ENCODE data around the gene GNMT. TPM values are rescaled to one million over a fixed set of nuclear protein-coding genes. Genes with fewer than 3 reads are reported as not detected.
A peak's percentile ranks its signal among the peaks of the same experiment; 100 is the strongest.
"Not testable (repeated sequence)": the region's sequence is repeated elsewhere in the genome, so short reads cannot be mapped to it uniquely, and the experiment has no call there.

Gene GNMT
- total and polyA plus RNA-seq, 2 donors (not counting 1 experiment from before 2014, with no cell fraction given) = 2.0 to 5.9 TPM

DNA sequence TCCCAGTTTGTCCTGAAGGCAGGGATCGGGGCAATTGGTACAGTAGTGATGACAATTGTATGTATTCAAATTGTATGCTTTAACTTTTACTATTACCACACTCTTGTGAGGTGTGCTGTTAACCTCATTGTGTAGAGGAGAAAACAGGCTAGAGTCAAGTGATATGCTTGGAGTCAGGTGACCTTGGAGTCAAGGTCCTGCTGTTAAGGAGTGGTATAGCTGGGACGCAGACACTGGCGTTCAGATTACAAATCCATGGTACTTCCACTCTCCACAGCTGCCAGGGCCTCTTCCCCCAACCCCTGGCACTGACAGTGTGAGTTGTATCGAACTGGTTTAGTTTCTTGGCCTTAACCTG is 20.8 kb upstream of the GNMT start:
- Mint-ChIP-seq H3K27me3 (no peaks in the 10 kb centered on the region), H3K4me1 (peaks cover 20% of the 10 kb centered on the region), H3K27ac (peak overlapping the region; percentile 10), H3K4me3 (no peak overlapping the region), H3K9me3 (ENCODE audit: insufficient read depth) (no peaks in the 10 kb centered on the region)
- POLR2A ChIA-PET = no interaction called here
- ATAC-seq (ENCODE audit: low read depth) = no peak
- Histone ChIP-seq H3K36me3 (replicated peaks in 1 of 2; ENCODE audit: control extremely low read depth in 1 of 2, control insufficient read depth in 1 of 2, extremely low read depth in 1 of 2, insufficient read depth in 2 of 2, low read length in 1 of 2) (peaks cover 4 to 74% of the 10 kb centered on the region in 2 experiments), H3K9me3 (ENCODE audit: control extremely low read depth in 1 of 3, control insufficient read depth in 2 of 3, insufficient read depth in 1 of 3, low read length in 2 of 3) (no peaks in the 10 kb centered on the region), H3K79me2 (ENCODE audit: control insufficient read depth, insufficient read depth, low read length) (peaks cover 45% of the 10 kb centered on the region), H4K20me1 (ENCODE audit: control insufficient read depth, insufficient read depth, low read length, poor library complexity, severe bottlenecking) (peaks cover 57% of the 10 kb centered on the region), H3K4me1 (ENCODE audit: control insufficient read depth in 2 of 2, insufficient read depth in 2 of 2, low read length in 2 of 2) (peaks cover 5 to 10% of the 10 kb centered on the region in 2 donors), H3K4me2 (replicated peaks; ENCODE audit: low read depth, low read length, poor library complexity, severe bottlenecking) (no peak overlapping the region), H3K27ac (ENCODE audit: low read length in 2 of 2) (no peak overlapping the region), H3K27me3 (replicated peaks in 1 of 4; ENCODE audit: control extremely low read depth in 1 of 4, control insufficient read depth in 3 of 4, insufficient read depth in 4 of 4, low read length in 3 of 4) (no peaks in the 10 kb centered on the region), H2AFZ (ENCODE audit: insufficient read depth, low read depth, low read length, poor library complexity, severe bottlenecking) (no peak overlapping the region), H3K9ac (ENCODE audit: low read length) (no peak overlapping the region), H3K4me3 (ENCODE audit: control extremely low read depth in 1 of 5, extremely low read depth in 1 of 5, insufficient read depth in 1 of 5, low read depth in 2 of 5, low read length in 4 of 5) (no peak overlapping the region)
- CTCF ChIA-PET = interaction anchor here (0.6 to 1.1 kb wide), 2 partner anchors 43 to 566 kb away, joined by 3 read pairs; no protein-coding TSS in a partner anchor
- intact Hi-C loops (cut with micrococcal nuclease) = no loop called here
- no peak for DNase-seq
- TF ChIP-seq, protein P1, sequence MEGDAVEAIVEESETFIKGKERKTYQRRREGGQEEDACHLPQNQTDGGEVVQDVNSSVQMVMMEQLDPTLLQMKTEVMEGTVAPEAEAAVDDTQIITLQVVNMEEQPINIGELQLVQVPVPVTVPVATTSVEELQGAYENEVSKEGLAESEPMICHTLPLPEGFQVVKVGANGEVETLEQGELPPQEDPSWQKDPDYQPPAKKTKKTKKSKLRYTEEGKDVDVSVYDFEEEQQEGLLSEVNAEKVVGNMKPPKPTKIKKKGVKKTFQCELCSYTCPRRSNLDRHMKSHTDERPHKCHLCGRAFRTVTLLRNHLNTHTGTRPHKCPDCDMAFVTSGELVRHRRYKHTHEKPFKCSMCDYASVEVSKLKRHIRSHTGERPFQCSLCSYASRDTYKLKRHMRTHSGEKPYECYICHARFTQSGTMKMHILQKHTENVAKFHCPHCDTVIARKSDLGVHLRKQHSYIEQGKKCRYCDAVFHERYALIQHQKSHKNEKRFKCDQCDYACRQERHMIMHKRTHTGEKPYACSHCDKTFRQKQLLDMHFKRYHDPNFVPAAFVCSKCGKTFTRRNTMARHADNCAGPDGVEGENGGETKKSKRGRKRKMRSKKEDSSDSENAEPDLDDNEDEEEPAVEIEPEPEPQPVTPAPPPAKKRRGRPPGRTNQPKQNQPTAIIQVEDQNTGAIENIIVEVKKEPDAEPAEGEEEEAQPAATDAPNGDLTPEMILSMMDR (IDR thresholded peaks at IDR 0.05) = no peak
- no peak for TF ChIP-seq EZH2 (IDR thresholded peaks at IDR 0.05; ENCODE audit: borderline replicate concordance, insufficient read depth, low read depth, low read length, poor library complexity, severe bottlenecking)
- no CpG with 5 or more reads among the region's 4 CpGs for WGBS (ENCODE audit: insufficient coverage)

DNA sequence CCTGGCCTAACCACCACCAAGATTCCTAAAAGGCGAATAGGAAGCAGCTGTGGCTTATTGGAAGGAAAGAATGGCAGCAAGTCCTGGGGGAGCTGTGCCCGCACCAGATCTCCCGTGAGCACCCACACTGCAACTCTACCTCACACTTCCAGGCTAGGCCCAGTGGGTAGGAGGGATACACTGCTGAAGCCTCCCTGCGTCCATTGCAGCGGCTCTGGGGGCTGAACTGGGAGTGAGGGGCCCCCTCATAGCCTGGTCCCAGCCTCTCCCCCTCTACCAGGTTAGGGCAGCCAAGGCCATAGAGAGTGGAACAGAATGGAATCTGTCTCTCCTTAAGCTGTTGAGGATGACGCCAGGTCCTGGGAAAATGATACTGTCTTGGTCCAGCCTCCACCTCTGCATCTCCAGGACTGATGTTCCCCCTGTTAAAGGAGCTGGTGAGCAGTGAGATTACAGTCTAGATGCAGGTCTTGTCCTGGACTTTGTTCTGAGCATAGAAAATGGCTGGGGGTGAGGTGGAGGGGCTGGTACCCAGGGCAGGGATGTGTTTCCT is 20.0 kb upstream of the GNMT start:
- no peak for DNase-seq
- Histone ChIP-seq H3K9me3 (ENCODE audit: control extremely low read depth in 1 of 3, control insufficient read depth in 2 of 3, insufficient read depth in 1 of 3, low read length in 2 of 3) (no peaks in the 10 kb centered on the region), H4K20me1 (ENCODE audit: control insufficient read depth, insufficient read depth, low read length, poor library complexity, severe bottlenecking) (peaks cover 50% of the 10 kb centered on the region), H3K4me2 (replicated peaks; ENCODE audit: low read depth, low read length, poor library complexity, severe bottlenecking) (no peak overlapping the region), H3K4me1 (ENCODE audit: control insufficient read depth in 2 of 2, insufficient read depth in 2 of 2, low read length in 2 of 2) (peaks cover under 1 to 5% of the 10 kb centered on the region in 2 donors), H3K27me3 (replicated peaks in 1 of 4; ENCODE audit: control extremely low read depth in 1 of 4, control insufficient read depth in 3 of 4, insufficient read depth in 4 of 4, low read length in 3 of 4) (no peaks in the 10 kb centered on the region), H3K36me3 (replicated peaks in 1 of 2; ENCODE audit: control extremely low read depth in 1 of 2, control insufficient read depth in 1 of 2, extremely low read depth in 1 of 2, insufficient read depth in 2 of 2, low read length in 1 of 2) (peaks cover 4 to 73% of the 10 kb centered on the region in 2 experiments), H3K79me2 (ENCODE audit: control insufficient read depth, insufficient read depth, low read length) (peaks cover 38% of the 10 kb centered on the region), H3K4me3 (ENCODE audit: control extremely low read depth in 1 of 5, extremely low read depth in 1 of 5, insufficient read depth in 1 of 5, low read depth in 2 of 5, low read length in 4 of 5) (no peak overlapping the region), H3K27ac (ENCODE audit: low read length in 2 of 2) (peak overlapping the region in 1 of 2 donors; percentile 39), H2AFZ (ENCODE audit: insufficient read depth, low read depth, low read length, poor library complexity, severe bottlenecking) (no peak overlapping the region), H3K9ac (ENCODE audit: low read length) (no peak overlapping the region)
- H3K27ac Mint-ChIP-seq = no peak overlapping the region
- no peak for ATAC-seq (ENCODE audit: low read depth)
- H3K9me3 Mint-ChIP-seq (ENCODE audit: insufficient read depth) = no peaks in the 10 kb centered on the region
- CTCF ChIA-PET = interaction anchor here (0.6 to 1.1 kb wide), 2 partner anchors 68 to 565 kb away, joined by 3 read pairs; no protein-coding TSS in a partner anchor
- H3K4me3 Mint-ChIP-seq = no peak overlapping the region
- no peaks in the 10 kb centered on the region for H3K27me3 Mint-ChIP-seq
- WGBS (ENCODE audit: insufficient coverage) = 100% methylated on average over 1 of the region's 6 CpGs
- TF ChIP-seq EZH2 (IDR thresholded peaks at IDR 0.05; ENCODE audit: borderline replicate concordance, insufficient read depth, low read depth, low read length, poor library complexity, severe bottlenecking) = no peak
- TF ChIP-seq, protein P1 (IDR thresholded peaks at IDR 0.05) = no peak
- POLR2A ChIA-PET = interaction anchor here (0.6 kb wide), 1 partner anchor 74 kb away, joined by 4 read pairs; no protein-coding TSS in a partner anchor
- peaks cover 16% of the 10 kb centered on the region for H3K4me1 Mint-ChIP-seq
- intact Hi-C loops (cut with micrococcal nuclease) = no loop called here

DNA sequence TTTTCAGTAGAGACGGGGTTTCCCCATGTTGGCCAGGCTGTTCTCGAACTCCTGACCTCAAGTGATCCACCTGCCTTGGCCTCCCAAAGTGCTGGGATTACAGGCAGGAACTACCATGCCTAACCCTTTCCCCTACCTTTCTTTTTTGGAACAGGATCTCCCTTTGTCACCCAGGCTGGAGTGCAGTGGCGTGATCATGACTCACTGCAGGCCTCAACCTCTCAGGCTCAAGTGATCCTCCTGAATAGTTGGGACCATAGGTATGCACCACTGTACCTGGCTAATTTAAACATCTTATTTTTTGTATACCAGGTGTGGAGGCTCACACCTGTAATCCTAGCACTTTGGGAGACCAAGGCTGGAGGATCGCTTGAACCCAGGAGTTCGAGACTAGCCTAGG is 19.2 kb upstream of the GNMT start:
- H3K4me1 Mint-ChIP-seq; POLR2A ChIA-PET; intact Hi-C loops (cut with micrococcal nuclease); H3K27ac ChIP-seq (ENCODE audit: low read length in 2 of 2); H3K4me3 Mint-ChIP-seq; DNase-seq; H3K9me3 ChIP-seq (ENCODE audit: control extremely low read depth in 1 of 3, control insufficient read depth in 2 of 3, insufficient read depth in 1 of 3, low read length in 2 of 3); H3K4me3 ChIP-seq (ENCODE audit: control extremely low read depth in 1 of 5, extremely low read depth in 1 of 5, insufficient read depth in 1 of 5, low read depth in 2 of 5, low read length in 4 of 5); H3K27me3 ChIP-seq (replicated peaks in 1 of 4; ENCODE audit: control extremely low read depth in 1 of 4, control insufficient read depth in 3 of 4, insufficient read depth in 4 of 4, low read length in 3 of 4); H3K9me3 Mint-ChIP-seq (ENCODE audit: insufficient read depth); H3K9ac ChIP-seq (ENCODE audit: low read length); H2AFZ ChIP-seq (ENCODE audit: insufficient read depth, low read depth, low read length, poor library complexity, severe bottlenecking); H3K4me2 ChIP-seq (replicated peaks; ENCODE audit: low read depth, low read length, poor library complexity, severe bottlenecking); H3K27ac Mint-ChIP-seq; H3K27me3 Mint-ChIP-seq; CTCF ChIA-PET; ATAC-seq (ENCODE audit: low read depth); H3K4me1 ChIP-seq (ENCODE audit: control insufficient read depth in 2 of 2, insufficient read depth in 2 of 2, low read length in 2 of 2): not testable (repeated sequence)
- Histone ChIP-seq H3K36me3 (replicated peaks in 1 of 2; ENCODE audit: control extremely low read depth in 1 of 2, control insufficient read depth in 1 of 2, extremely low read depth in 1 of 2, insufficient read depth in 2 of 2, low read length in 1 of 2) (peaks cover 4 to 72% of the 10 kb centered on the region in 2 experiments), H4K20me1 (ENCODE audit: control insufficient read depth, insufficient read depth, low read length, poor library complexity, severe bottlenecking) (peaks cover 42% of the 10 kb centered on the region), H3K79me2 (ENCODE audit: control insufficient read depth, insufficient read depth, low read length) (peaks cover 30% of the 10 kb centered on the region)
- WGBS (ENCODE audit: insufficient coverage) = 83% methylated on average over 2 of the region's 5 CpGs
